Suprapubic skin (tissue), 4 donors: ENCODE results near the gene TESMIN.

Source experiments
- EP300 ChIP-seq: sonication (generic); formaldehyde crosslinking; IDR thresholded peaks from one replicate; pipeline ENCODE4 v1.6.1; 2017; ENCODE audit warnings: antibody characterized with exemption
- POLR2A ChIP-seq, 2 donors: fragments of 450-650 bp; IDR thresholded peaks; one replicate each; pipeline ENCODE4 v1.6.1; 2017; ENCODE audit warnings: antibody characterized with exemption in 2 of 2, mild to moderate bottlenecking in 2 of 2, moderate library complexity in 2 of 2
- POLR2AphosphoS5 ChIP-seq, 3 donors: sonication (generic); formaldehyde crosslinking; IDR thresholded peaks; one replicate each; pipeline ENCODE4 v1.6.1; 2017; ENCODE audit warnings: antibody characterized with exemption in 3 of 3
- TF ChIP-seq, protein P1 (sequence below), 2 donors: fragments of 200-600 bp in 1 of 2; fragments of 450-650 bp in 1 of 2; sonication (generic) in 1 of 2; IDR thresholded peaks; one replicate each; pipeline ENCODE4 v1.5.1; 2016 to 2019; ENCODE audit warnings: antibody characterized with exemption in 2 of 2, mild to moderate bottlenecking in 1 of 2, moderate library complexity in 1 of 2

DNA sequence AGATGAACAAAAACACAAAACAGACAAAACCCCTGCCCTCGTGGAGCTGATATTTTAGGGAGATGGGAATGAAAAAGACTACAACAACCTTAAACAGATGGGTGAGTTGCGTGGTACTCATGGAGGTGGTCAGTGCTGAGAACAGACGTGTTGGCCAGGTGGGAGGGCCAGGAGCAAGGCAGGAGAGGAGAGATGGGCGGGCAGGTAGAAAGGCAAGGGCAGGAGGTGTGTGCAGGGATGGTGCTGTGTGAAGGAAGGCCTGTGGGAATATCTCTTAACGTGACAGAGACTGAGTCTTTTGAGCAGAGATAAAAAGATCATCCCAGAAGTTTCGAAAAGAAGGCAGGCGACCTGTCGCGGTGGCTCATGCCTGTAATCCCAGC is 59.9 kb downstream of the TESMIN start:
- TF ChIP-seq, protein P1, sequence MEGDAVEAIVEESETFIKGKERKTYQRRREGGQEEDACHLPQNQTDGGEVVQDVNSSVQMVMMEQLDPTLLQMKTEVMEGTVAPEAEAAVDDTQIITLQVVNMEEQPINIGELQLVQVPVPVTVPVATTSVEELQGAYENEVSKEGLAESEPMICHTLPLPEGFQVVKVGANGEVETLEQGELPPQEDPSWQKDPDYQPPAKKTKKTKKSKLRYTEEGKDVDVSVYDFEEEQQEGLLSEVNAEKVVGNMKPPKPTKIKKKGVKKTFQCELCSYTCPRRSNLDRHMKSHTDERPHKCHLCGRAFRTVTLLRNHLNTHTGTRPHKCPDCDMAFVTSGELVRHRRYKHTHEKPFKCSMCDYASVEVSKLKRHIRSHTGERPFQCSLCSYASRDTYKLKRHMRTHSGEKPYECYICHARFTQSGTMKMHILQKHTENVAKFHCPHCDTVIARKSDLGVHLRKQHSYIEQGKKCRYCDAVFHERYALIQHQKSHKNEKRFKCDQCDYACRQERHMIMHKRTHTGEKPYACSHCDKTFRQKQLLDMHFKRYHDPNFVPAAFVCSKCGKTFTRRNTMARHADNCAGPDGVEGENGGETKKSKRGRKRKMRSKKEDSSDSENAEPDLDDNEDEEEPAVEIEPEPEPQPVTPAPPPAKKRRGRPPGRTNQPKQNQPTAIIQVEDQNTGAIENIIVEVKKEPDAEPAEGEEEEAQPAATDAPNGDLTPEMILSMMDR (IDR thresholded peaks at IDR 0.05) = no peak
- TF ChIP-seq POLR2A (IDR thresholded peaks at IDR 0.05) = no peak
- no peak for TF ChIP-seq POLR2AphosphoS5 (IDR thresholded peaks at IDR 0.05)
- TF ChIP-seq EP300 = no peak
